ELF-1 (cell line): ENCODE data around the gene CEP128.

ENCODE experiments used
- DNase-seq: peaks from one replicate; pipeline ENCODE4 v3.0.0-alpha.2; 2016; ENCODE audit warnings: low read depth, low spot score

Gene CEP128

GRCh38 chr14:80678436-80678835 lies 263.1 kb downstream of the CEP128 start:
- no peak for DNase-seq

DNA sequence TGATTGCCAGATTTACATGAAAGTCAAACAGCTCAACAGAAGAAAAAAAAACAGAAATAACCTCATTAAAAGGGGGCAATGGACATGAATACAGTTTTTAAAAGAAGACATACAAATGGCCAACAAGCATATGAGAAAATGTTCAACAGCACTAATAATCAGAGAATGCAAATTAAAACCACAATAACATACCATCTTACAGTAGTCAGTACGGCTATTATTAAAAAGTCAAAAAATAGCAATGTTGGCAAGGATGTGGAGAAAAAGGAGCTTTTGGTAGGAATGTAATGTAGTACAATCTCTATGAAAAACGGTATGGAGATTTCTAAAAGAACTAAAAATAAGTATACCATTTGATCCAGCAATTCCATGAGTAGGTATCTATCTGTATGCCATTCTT lies 272.1 kb downstream of the CEP128 start:
- no peak for DNase-seq

GRCh38 chr14:80664576-80664975 lies 277.0 kb downstream of the CEP128 start:
- no peak for DNase-seq

- no peak for DNase-seq
These were observed 278.0 kb downstream of the CEP128 start for GRCh38 chr14:80663541-80663940.

GRCh38 chr14:80659783-80660182 lies 281.8 kb downstream of the CEP128 start:
- DNase-seq: no peak

DNA sequence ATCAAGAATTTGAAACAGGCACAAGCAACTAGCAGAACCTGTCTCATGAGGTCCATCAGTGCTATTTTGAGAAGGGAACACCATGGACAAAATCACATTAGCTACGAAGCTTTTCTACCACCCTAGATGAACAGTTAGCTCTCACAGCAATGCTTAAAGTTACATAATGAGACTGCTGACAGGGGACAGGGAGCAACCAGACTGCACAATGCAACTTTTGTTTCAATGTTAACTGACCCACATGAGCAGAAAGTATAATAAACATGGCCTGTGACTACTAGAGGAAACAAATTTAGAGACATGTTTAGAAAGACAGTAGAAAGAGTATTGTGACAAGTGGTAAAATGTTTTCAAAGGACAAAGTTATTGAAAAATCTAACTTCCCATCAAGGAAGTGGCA lies 282.8 kb downstream of the CEP128 start:
- no peak for DNase-seq

- no peak for DNase-seq
These were observed 283.4 kb downstream of the CEP128 start for GRCh38 chr14:80658155-80658554.

- DNase-seq: no peak
These were observed 287.6 kb downstream of the CEP128 start for GRCh38 chr14:80653956-80654355.

DNA sequence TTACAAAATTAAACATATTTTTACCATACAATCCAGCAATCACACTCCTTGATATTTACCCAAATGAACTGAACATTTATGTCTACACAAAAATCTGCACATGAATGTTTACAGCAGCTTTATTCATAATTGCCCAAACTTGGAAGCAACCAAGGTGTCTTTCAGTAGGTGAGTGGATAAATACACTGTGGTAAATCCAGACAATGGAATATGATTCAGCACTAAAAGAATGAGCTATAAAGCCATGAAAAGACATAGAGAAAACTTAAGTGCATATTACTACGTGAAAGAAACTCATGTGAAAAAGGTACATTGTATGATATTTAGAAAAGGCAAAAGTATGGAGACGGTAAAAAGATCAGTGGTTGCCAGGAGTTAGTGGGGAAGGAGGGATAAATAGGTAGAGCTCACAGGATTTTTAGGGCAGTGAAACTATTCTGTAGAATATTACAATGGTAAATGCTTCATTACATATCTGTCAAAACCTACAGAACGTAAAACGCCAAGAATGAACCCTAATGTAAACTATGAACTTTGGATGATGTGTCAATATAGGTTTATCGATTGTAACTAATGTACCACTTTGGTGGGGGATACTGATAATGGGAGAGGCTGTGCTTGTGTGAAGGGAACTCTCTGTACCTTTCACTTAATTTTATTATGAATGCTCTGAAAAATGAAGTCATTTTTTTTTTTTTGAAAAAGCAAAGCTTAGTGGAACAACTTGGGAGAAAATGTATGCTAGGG lies 295.7 kb downstream of the CEP128 start:
- DNase-seq: no peak

GRCh38 chr14:80644826-80645225 lies 296.7 kb downstream of the CEP128 start:
- no peak for DNase-seq

GRCh38 chr14:80638620-80639515 lies 302.7 kb downstream of the CEP128 start:
- no peak for DNase-seq

- DNase-seq: no peak
These were observed 303.6 kb downstream of the CEP128 start for GRCh38 chr14:80637756-80638619.

- no peak for DNase-seq
These were observed 305.5 kb downstream of the CEP128 start for GRCh38 chr14:80636071-80636470.

- DNase-seq: no peak
These were observed 307.3 kb downstream of the CEP128 start for GRCh38 chr14:80634106-80634758.

- DNase-seq: no peak
These were observed 311.9 kb downstream of the CEP128 start for GRCh38 chr14:80629606-80630005.

DNA sequence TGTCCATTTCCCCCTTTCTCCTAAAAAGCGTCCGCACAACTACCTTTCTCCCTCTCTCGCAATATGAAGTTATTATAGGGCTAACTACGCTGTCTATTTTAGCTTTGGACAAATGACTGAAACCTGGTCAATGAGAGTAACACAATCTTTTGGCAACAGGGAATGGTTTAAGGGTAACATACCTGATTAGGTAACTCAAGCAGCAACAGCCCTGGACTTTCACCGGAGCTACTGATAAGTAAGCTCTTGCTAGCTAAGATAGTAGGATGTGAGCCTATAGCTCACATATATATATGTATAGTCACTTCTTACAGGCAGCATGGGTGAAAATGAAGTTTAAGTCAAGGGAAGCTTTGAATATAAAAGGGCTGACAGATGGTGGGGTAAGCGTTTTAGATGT lies 313.0 kb downstream of the CEP128 start:
- DNase-seq: no peak

DNA sequence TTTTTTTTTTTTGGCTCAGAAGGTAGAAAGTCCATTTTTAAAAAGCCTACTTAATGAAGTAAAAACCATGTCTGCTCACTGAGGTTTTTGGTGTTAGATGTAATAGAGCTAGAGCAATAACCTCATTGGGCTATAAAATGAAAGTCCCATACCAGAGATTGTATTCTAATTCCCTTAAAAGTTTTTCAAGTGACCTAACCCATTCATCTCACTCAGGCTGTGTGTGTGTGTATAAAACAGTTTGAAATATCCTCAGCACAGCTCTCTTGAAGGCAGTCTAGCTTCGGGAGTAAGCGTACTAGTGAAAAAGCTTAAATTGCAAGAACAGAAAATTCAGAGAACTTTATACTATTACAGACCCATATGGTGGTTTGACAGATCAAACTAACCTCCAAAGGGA lies 313.8 kb downstream of the CEP128 start:
- DNase-seq: no peak

DNA sequence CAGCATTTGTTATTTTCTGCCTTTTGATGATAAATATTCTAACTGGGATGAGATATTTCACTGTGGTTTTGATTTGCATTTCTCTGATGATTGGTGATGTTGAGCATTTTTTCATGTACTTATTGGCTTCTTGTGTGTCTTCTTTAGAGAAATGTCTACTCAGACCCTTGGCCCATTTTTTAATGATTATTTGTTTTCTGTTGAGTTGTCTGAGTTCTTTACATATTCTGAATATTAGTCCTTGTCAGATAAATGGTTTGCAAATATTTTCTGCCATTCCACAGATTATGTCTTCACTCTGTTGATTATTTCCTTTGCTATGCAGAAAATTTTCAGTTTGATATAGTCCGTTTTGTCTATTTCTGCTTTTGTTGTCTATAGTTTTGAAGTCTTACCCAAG lies 317.0 kb downstream of the CEP128 start:
- DNase-seq: no peak

GRCh38 chr14:80621701-80622100 lies 319.8 kb downstream of the CEP128 start:
- no peak for DNase-seq

GRCh38 chr14:80620434-80620833 lies 321.1 kb downstream of the CEP128 start:
- DNase-seq: no peak

- no peak for DNase-seq
These were observed 322.7 kb downstream of the CEP128 start for GRCh38 chr14:80618751-80619329.
